Stimulated activated CD8-positive, alpha-beta memory T cell treated with anti-CD3 and anti-CD28 coated beads, Interleukin-7, amount 100 ng/mL, for 1 hour (primary cell): ENCODE results near the gene CACFD1.

Source experiments
- DNase-seq, 2 donors: peaks; one replicate each; pipeline ENCODE4 v3.0.0-alpha.2; 2020; ENCODE audit warnings: low read depth in 2 of 2

Gene CACFD1

GRCh38 chr9:133499892-133500270 lies 40.1 kb downstream of the CACFD1 start:
- no peak for DNase-seq

GRCh38 chr9:133502112-133502511 lies 42.3 kb downstream of the CACFD1 start:
- DNase-seq: no peak

- no peak for DNase-seq
Observed at GRCh38 chr9:133505186-133505830, 45.5 kb downstream of the CACFD1 start.

DNA sequence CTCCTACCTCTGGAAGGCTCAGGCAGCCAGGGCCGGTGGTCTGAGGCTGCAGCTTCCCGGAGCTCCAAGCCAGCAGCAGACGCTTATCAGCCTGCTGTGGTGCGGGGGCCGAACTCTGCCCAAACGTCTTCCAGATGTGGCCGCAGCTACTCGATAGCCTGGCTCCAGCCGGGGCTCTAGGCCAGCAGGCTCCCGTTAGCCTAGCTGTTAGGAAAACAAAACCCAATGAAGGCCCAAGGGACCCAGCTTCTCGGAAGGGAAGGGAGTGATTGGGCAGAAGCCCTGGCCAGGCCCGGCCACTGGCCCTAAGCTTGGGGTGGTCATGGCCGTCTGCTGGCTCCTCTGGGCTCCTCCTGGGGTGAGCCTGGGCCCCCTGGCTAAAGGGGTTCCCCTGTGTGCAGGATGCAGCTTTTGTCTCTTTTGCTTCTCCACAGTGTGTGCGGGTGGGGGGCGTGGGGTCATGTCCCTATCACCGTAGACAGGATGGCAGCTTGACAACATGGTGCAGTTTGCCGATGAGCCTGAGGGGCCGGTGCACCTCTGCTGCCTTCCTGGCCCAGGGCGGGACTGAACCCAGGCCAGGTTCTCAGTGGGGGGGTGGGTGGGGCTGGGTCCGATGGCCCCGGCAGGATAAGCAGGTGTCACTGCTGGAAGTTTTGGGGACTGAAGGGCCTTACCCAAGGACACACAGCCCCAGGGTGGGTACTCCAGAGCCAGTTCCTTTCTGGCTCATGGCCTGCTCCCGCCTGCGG lies 46.3 kb downstream of the CACFD1 start:
- no peak for DNase-seq

DNA sequence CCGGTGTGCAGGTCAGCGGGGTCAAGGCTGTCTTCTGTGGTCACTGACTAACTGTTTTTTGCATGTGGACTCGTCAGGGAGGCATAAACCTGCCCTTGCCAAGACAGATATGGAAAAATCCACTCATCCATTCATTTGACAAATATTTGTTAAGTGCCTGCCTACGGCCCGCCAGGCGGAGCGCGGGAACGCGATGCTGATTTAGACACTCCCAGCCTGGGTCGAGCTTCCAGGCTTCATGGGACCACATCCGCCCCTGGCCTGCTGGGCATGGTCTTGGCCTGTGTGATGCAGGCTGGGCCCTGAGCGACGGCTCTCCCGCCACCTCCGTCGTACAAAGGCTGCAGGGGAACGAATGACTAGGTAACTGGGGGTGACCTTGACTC lies 46.9 kb downstream of the CACFD1 start:
- no peak for DNase-seq

DNA sequence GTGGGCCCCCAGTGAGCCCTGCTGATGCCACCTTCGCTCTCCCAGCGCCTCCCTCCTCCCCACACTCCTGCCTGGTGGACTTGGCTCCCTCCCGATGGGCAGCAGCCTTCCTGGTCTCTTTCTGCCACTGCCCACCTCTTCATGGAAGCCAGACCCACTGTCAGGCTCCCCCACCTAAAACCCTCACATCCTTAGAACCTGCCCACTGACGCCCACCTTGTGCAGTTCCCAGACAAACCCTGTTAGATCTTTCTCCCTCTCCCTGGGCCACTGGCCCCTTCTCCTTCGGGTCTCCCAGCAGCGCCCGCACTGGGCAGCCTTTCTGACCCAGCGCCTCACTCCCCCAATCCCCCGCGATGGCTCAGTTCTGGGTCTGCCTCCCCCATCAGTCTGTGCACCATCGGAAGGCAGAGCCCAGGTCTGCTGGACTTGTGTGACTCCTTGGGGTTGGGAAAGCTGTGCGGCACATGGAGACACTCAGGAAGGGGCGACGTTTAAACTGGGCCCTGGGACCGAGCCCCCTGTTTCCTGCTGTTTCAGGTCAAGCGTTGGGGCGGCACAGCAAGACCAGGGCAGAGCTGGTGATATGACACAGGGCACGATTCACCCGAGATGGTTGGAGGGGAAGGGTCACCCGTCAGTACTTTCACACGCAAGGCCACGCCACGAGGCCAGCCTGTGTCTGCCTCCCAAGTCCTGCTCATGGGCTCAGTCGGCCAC lies 47.6 kb downstream of the CACFD1 start:
- no peak for DNase-seq

DNA sequence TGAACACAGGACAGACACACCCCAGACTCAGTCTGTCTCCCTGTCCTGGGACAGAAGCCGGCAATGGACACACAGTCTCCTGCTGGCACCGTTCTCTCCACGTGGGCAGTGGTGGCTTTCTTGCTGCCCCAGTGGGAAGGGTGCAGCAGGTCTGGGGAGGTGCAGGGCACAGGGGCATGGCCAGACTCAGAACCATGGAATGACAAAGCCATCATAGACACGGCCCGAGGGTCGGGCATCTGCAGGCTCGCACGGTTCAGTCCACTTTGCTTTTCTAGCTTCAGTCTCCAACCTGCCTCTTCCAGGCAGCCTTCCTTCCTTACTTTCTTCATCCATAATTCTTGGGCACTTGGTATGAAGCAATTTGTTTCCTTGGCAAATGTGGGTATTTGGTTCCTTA lies 48.3 kb downstream of the CACFD1 start:
- DNase-seq: no peak

- DNase-seq: no peak
Observed at GRCh38 chr9:133509179-133510083, 49.7 kb downstream of the CACFD1 start.

DNA sequence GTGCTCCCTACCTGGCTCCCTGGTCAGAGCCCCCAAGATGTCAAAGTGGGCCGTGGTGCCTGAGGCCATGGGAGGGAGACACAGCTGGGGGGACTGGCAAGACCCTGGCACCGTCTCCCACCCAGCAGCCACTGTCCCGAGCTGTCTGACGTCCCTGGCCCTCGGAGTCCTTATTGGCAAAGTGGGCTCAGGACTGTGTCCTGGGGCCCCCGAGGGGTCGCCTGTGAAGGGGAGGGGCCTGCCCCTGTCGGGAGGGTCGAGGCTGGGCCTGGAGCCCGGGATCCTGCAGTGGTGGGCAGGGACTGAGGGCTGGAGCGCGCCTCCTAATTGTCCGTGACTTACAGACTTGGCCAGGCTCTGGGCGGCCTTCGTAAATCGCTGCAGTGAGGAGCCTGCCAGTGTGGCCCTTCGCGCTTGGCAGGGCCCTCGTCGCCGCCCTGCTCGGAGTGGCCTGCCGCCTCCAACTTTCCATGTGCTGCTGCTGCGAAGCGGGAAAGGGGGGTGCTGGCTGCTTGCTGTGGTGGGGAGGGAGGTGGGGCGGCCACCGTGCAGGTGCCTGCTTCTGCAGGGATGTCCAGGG lies 51.2 kb downstream of the CACFD1 start:
- DNase-seq: no peak

DNA sequence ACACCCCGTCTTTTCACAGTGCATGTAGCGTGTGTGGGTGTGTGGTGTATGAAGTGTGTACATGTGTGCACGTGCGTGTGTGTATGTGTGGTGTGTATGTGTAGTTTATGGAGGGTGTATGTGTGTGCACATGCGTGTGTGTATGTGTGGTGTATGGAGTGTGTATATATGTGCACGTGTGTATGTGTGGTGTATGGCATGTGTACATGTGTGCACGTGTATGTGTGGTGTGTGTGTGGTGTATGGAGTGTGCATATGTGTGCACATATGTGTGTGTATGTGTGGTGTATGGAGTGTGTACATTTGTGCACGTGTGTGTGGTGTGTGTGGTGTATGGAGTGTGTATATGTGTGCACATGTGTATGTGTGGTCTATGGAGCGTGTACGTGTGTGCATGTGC lies 51.8 kb downstream of the CACFD1 start:
- DNase-seq: no peak

GRCh38 chr9:133512253-133513213 lies 52.8 kb downstream of the CACFD1 start:
- DNase-seq: no peak

GRCh38 chr9:133513214-133514100 lies 53.7 kb downstream of the CACFD1 start:
- DNase-seq: no peak

DNA sequence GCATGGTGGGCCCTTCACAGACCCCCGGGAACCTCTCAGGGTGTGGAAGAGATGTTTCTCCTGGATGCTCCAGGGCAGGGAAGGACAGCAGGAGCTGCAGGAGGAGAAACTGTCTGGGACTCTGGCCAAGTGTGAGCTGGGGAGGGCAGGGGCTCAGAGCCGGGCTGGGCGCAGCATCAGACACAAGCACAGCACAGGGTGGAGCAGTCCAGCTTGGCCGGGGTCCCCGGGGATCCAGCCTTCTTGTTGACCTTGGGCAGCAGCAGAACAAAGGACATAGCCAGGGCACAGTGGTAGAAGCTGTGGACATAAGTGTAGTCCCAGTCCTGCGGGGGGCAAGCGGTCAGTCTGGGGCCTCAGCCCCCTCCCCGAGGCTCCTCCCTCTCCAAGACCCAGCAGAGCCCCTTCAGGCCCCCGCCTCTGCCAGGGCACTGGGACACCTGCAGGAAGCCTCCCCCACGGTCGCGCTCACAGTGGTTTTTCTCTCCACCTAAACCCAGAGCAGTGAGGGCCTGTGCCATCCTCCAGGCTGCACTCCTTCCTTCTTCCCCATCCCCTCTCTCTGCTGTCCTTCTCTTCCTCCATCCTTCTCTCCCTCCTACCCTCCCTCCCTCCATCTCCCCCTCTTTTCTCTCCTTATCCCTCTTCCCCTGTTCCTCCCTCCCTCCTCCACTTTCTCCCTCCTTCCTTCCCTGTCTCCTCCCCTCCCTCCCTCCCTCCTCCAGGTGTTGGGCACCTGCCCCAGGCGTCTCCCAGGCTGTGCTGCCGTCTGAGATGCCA lies 54.9 kb downstream of the CACFD1 start:
- no peak for DNase-seq

- DNase-seq: no peak
Observed at GRCh38 chr9:133515240-133515610, 55.4 kb downstream of the CACFD1 start.

DNA sequence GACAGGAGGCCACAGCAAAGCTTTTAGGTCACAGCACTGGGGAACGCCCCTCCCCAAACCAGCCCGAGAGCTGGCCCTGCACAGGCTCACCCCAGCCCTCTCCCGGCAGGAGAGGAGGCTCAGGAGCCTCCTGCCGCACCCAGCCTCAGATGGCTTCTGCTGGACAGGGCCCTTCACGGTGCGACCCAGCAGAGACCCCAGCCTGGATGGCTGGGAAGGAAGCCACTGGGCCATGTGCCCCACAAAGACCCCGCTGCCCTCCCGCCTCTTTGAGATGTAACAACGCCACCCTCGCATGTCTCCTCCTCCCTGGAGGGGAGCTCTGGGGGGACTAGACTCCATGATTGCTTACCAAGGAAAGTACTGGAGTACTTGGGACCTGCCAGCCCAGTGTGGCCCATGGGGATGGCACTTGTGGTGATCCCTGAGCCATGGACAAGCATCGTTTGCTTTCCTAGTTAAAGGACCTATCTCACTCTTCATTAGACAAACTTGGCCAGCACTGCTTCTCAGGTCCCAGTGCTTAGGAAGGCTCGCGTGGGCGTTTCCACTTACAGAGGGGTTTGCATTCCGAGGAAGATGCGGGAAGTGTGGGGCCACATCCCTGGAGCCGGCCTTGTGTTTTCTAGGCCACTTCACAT lies 56.0 kb downstream of the CACFD1 start:
- no peak for DNase-seq

- DNase-seq: no peak
Observed at GRCh38 chr9:133516256-133516960, 56.6 kb downstream of the CACFD1 start.

- DNase-seq: no peak
Observed at GRCh38 chr9:133516961-133517350, 57.2 kb downstream of the CACFD1 start.

DNA sequence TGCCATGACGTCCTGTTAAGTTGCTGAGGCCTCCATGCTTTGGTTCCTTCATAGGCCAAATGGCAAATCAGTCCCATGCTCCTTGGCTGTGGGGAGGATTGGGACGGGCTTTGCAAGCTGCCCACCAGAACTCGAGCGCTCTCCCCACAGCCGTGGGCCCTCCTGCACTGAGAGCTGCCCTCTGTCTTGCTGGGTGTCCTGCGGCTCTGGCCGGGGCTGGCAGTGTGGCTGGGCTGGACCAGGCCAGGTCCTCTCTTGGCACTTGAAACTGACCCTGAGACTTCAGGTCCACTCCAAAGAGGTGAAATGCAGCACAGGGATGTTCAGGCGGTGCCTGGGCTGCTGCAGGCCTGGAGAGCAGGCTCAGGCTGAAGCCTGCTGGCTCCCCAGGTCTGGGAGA lies 57.9 kb downstream of the CACFD1 start:
- DNase-seq: no peak
